ENCODE measurements around the gene HNF1B. TPM values are rescaled to one million over a fixed set of nuclear protein-coding genes. Genes with fewer than 3 reads are reported as not detected.

HNF1B gene
- total RNA-seq, 2 donors from 2014 or later = not detected

- intact Hi-C loops (cut with DNase I) = no loop called here
- DNase-seq (ENCODE audit: low spot score) = no peak
Observed at GRCh38 chr17:37762666-37763065, 17.8 kb upstream of the HNF1B start.

GRCh38 chr17:37761961-37762360 lies 17.1 kb upstream of the HNF1B start:
- no peak for DNase-seq (ENCODE audit: low spot score)
- intact Hi-C loops (cut with DNase I) = no loop called here

- no peak for DNase-seq (ENCODE audit: low spot score)
- intact Hi-C loops (cut with DNase I) = no loop called here
Observed at GRCh38 chr17:37761059-37761458, 16.2 kb upstream of the HNF1B start.

DNA sequence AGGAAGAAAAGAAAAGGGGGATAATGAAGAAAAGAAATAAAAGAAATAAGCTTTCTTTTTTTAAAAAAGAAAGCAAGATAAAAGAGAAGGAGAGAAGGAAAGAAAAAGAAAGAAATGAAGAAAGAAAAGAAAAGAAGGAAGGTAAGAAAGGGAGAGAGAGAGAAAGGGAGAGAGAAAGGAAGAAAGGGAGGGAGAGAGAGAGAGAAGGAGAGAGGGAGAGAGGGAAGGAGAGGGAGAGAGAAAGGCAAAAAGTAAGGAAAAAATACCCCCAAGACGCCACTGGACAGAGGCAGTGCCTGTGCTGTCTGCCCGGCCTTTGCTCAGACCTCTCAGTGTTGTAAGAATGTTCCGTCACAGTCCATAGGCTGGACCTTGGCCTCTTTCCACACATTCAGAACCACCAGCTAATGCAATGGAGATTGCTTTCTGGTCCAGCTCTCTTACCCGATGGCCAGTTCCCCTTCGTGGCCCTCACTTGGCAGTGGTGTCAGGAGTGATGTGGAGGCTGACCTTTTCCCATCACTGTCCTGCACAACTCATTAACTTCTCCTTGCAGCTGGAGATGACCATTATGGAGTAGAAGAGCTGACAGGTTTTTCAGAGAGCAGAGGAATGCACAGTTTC lies 14.3 kb upstream of the HNF1B start:
- intact Hi-C loops (cut with DNase I) = no loop called here

GRCh38 chr17:37756051-37756450 lies 11.2 kb upstream of the HNF1B start:
- intact Hi-C loops (cut with DNase I) = no loop called here
- DNase-seq (ENCODE audit: low spot score) = no peak

More for the DNA sequence above, 14.3 kb upstream of the HNF1B start:
- DNase-seq (ENCODE audit: low spot score) = no peak

DNA sequence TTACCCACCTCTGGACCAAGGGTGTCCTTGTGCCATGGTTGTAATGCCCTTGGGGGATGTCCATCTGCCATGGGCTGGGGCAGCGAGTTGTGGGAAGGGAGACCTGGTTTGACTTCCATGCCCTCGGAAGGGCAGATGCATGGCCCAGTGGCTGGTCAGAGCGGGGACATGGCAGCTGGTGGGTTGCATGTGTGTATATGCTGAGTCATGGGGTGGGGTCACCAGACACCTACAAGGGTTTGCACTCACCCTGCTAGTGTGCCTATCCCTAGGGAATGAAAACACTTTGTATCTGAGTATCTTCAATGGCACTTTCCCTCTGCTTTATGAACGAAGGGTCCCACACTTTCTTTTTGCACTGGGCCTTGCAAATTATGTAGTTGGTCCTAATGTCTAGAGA lies 10.6 kb upstream of the HNF1B start:
- intact Hi-C loops (cut with DNase I) = no loop called here
- DNase-seq (ENCODE audit: low spot score) = no peak

GRCh38 chr17:37754363-37754762 lies 9.5 kb upstream of the HNF1B start:
- DNase-seq (ENCODE audit: low spot score) = no peak
- intact Hi-C loops (cut with DNase I) = no loop called here

DNA sequence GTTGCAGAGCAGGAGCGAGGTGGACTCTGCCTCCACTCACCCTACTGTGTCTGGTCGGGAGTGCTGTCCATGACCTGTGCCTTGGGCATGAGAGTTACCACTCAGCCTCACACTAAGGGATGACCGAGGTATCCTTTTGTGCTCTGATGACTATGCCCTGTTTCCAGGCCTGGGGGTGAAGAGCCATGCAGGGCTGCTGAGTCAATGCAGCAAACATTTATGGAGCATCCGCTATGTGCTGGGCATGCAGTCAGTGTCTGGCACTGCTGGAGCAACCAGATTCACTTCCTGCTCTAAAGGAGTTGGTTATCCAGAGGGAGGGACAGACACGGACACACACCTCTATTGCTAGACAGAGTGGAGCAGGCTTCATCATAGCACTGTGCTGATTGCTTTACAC lies 7.6 kb upstream of the HNF1B start:
- intact Hi-C loops (cut with DNase I) = no loop called here
- DNase-seq (ENCODE audit: low spot score) = no peak

GRCh38 chr17:37750768-37751475 lies 6.1 kb upstream of the HNF1B start:
- intact Hi-C loops (cut with DNase I) = no loop called here
- DNase-seq (ENCODE audit: low spot score) = no peak

- intact Hi-C loops (cut with DNase I) = no loop called here
- DNase-seq (ENCODE audit: low spot score) = no peak
Observed at GRCh38 chr17:37750292-37750691, 5.4 kb upstream of the HNF1B start.

GRCh38 chr17:37747222-37747621 lies 2.4 kb upstream of the HNF1B start:
- intact Hi-C loops (cut with DNase I) = no loop called here

GRCh38 chr17:37746617-37747016 lies 1.8 kb upstream of the HNF1B start:
- no peak for DNase-seq (ENCODE audit: low spot score)
- intact Hi-C loops (cut with DNase I) = no loop called here

More at GRCh38 chr17:37747222-37747621, 2.4 kb upstream of the HNF1B start:
- no peak for DNase-seq (ENCODE audit: low spot score)

GRCh38 chr17:37745801-37746426 lies 1.1 kb upstream of the HNF1B start:
- intact Hi-C loops (cut with DNase I) = no loop called here
- peak; percentile 10 for DNase-seq (ENCODE audit: low spot score)

GRCh38 chr17:37744633-37744927 lies 279 bp downstream of the HNF1B start:
- intact Hi-C loops (cut with DNase I) = no loop called here
- DNase-seq (ENCODE audit: low spot score) = no peak

- peak; percentile 79 for DNase-seq (ENCODE audit: low spot score)
- intact Hi-C loops (cut with DNase I) = no loop called here
Observed at GRCh38 chr17:37743875-37744632, 805 bp downstream of the HNF1B start.

DNA sequence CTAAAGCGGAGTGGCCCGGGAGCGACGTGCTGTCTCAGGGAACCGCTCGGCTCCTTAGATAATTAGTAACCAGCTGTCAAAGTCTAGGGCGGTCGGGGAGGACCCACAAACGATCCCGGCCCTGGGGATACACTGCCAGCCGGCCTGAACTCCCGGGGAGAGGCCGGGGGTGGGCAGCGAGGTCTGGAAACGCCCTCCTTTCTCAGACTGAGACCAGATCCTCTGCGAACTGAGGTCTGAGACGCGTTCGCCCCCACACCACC lies 1.3 kb downstream of the HNF1B start:
- no peak for DNase-seq (ENCODE audit: low spot score)
- intact Hi-C loops (cut with DNase I) = no loop called here

- intact Hi-C loops (cut with DNase I) = no loop called here
- peak; percentile 70 for DNase-seq (ENCODE audit: low spot score)
Observed at GRCh38 chr17:37742762-37743611, 1.9 kb downstream of the HNF1B start.

DNA sequence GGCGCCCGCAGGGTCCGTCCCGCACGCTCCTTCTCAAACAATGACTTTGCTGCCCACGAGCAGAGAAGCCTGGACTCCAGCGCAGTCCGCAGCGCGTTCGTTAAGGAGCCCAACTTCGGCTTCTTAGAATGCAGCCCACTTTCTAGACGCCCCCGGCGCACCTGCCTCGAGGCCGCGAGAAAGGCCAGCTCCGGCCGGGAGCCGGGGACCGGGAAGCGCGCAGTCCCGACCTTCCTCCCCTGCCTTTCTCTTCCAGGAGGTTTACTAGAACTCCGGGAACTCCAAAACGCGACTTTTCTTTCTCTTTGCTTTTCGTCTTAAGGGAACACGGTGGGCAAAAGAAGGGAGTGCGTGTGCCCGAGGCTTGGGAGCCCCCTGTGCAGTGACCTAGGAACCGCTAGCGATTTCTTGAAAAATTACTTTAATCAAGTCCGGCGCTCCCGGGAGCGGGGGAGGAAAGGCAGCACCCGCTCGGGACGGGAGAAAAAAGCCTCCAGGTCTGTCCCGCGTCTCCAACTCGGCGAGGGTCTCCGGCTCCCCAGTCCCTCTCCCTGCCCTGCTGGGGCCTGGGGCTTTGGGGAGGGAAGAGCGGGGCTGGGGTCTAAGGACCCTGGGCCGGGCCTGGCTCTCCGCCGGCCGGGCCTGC lies 2.6 kb downstream of the HNF1B start:
- intact Hi-C loops (cut with DNase I) = no loop called here
- DNase-seq (ENCODE audit: low spot score) = peak; percentile 72

All from posterior vena cava (tissue), 2 donors.